ENCODE measurements around the gene RIC3.

Gene RIC3

DNA sequence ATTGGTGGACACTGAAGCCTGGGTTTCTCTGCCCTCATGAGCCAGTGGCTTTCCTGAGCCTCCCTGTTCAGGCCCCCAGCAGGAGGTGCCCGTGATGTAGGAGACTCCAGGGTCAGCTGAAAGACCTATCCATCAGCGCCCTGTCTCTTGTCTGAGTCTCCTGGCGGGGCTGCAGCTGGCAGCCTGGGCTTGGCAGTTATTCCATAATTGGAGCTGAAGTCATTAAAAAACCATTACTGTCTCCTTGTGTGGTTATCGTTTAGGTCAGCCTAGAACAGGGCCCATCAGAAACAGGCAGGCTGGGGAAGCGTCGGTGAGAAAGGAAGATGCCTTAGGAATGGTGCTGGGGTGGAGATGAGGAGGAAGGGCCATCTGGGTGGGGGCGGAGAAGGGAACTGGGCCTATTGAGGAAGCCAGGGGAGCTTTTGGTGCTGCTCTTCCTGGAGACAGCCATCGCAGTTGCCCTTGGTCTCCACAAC, 82.8 kb downstream of the RIC3 start:
- peak; percentile 62 to 91 for DNase-seq

DNA sequence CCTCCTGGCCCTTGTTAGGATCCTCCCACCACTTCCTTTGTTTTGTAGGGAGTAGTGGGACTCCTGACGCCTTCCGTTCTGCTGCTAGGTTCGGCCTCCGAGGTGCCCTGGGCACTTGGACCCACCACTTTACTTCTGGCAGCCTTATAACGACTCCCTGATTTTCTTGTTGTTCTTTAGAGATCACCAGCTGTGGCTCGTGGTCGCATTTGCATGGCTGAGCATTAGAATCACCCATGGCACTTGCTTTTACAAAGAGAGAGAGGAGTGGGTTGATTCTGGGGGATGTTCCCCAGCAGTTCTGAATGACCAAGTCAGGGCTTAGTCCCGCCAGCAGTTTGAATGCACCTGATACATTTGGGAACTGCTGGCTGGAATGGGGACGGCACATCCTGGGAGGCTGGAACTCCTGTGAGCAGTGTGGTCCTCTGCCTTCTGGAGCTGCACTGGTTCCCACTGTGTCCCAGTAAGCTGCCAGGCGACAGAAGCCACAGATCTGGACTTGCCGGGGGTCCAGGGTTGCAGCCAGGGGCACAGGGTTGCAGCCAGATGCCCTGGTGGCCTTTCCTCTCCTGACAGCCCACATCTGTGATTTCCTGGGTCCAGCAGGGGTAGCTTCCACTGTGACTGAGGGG, 83.7 kb downstream of the RIC3 start:
- DNase-seq: no peak

- DNase-seq: no peak
Measured at GRCh38 chr11:8084352-8084751, 84.5 kb downstream of the RIC3 start.

DNA sequence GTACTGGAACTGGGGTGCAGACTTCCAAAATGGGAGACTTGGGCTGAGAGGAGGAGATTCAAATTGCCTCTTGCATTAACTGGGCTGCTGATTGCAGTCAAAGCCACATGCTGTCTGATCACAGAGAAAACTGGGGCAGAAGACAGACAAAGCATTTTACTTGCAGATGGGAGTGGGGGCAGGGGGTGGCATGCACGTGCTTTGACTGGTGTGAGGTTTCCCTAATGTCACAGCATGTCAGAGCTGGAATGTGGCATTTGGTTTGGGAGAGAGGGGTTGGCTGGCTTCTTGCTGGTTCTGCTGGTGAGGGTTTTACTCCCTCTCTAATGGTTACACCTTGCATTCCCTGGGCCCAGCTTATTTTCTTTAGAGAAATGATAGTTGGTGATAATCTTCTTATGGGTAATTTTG, 84.9 kb downstream of the RIC3 start:
- no peak for DNase-seq

DNA sequence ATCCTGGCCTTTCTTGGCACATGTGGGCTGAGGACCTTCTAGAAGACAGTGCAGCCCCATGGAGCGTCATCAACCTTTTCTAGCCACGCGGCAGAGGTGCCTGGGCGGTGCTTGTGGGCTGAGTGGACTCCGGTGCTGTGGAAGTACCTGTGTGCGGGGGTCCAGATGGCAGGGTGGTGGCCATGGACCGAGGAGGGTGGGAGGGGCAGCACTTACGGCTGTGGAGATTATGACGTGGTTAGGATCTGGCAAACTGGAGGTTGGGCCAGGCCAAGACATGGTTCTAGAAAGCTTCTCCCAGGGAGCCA, 85.8 kb downstream of the RIC3 start:
- no peak for DNase-seq

DNA sequence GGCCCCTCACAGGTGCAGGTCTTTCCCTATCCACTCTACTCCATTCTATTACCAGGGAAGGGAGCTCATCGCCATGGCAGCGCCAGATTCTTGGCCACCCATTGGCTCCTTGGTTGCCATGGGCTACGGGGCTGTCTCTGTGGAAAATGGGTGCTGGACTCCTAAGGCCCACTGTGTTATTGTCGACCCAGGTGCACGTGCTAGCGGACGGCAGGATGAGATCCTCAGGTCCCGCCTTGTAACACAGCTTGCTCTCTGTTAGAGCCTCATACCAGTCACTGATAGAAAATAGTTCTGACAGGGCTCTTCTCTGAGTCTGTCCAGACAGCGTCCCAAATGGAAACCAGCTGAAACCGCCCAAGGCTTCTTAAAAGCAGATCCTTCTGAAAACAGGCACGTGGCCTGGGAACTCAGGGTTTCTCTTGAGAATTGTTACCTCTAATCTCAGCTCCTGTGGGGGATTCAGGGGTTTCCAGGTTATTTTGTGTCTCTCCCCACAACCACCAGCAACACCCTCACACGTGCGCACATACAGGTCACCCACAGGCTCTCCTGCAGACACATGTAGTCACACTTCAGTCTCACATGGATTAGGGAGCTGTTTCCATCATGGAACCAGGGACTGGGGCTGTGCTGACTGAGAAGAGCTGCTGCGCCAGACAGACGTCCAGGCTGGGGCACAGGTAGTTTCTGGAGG, 86.3 kb downstream of the RIC3 start:
- DNase-seq: peak in 1 of 2 experiments; percentile 35

DNA sequence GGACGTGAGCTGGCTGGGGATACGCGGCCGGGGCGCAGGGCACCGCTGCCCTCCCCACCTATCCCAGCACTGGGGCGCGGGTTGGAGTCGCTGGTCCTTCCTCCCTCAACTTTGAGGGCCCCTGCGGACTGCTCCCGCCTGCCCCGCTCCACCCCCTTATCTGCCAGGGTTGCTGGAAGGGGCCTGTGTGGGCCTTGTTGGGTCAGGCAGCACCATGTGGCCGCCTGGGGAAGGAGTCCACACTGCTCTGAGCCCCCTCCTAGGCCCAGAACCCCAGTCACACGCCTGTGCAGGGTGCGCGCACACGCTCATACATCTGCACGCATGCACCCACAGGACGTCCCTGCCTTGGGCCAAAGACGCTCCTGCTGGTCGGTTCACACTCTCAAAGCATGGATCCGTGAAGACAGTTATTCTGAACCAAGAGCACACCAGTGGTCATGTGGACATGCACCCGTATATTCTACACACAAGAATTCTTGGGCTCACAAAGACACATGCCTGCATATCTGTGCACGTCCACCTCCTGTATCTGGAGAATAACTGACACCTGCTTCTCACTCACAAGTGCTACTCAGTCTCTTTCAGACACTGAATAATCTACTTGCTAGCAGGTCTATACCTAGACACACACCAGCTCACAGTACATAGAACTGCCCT, 87.1 kb downstream of the RIC3 start:
- DNase-seq: no peak

- DNase-seq: peak in 1 of 2 experiments; percentile 41
Measured at GRCh38 chr11:8080674-8081590, 87.9 kb downstream of the RIC3 start, which contains the start of gene TUB. TSS of gene TUB (plus strand) at chr11:8081211. CDS start at chr11:8081511, 300 bp downstream.

- DNase-seq: no peak
Measured at GRCh38 chr11:8080069-8080670, 88.7 kb downstream of the RIC3 start.

- no peak for DNase-seq
Measured at GRCh38 chr11:8079111-8079675, 89.6 kb downstream of the RIC3 start.

DNA sequence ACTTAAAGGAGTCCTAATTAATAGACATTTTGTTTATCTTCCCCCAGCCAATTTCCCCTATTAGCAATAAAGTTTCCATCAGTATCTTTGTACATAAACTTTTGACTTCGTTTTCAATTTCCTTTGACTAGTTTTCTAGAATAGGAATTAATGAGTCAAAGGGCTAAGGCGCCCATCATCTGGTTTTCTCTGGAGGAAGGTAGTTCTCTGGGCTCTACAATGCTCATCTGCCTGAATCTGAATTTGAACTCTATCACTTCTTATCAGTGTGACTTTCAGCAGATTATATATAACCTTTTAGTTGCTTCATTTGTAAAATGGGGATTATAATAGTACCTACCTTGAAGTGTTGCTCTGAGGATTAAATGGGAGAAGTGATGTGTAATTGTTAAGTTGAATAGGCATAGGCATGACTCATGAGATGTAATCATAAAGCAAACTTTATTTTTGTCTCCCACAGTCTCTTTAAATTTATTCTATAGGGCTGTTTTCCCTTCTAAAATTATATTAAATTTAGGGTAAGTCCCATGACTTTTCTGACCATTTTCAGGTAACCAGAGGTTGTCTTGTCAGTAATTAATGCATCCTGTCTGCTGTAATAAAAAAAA, 93.6 kb downstream of the RIC3 start:
- no peak for DNase-seq

DNA sequence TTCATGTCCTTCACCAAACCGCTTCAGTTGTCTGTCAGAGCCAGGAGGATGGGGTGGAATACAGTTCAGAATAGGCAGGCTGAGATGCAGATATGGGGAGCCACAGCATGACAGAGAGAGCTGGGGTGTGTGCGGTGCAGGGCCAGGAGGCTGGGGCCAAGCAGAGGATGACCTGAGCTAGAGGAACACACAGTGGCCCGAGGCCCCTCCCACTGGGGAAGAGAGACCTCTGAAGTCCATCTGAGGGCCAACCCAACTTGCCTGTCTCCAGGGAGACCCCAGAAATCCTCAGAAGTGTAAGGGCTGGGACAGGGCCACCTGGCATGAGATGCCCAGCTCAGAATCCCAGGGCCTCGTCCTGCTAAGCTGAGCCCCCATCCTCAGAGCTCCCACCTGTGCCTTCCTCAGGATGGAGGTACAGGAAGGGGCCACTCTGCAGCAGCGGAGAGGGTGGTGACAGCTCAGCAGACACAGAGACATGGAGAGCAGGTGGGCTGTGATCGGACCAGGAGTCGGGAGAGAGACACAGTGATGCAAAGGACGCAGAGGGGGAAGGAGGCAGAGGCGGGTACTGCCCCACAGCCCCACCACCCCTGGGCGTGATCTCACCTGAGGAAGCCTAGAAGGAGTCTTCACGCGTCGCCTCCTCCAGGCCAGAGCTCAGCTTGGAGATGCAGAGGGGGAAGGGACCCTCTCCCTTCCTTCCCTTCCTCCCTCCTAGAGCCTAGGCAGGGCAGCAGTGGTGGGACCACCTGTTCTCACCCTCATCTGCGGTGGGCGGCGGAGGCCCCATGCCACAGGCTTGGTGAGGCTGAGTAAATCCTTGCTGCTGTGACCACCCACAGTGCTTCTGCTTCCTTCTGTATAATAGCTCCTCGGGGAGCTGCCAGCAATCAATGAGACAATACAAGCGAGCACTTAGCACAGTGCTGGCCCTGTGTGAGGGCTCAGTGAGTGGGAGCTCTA, 96.9 kb downstream of the RIC3 start:
- DNase-seq: peak in 1 of 2 experiments; percentile 19

DNA sequence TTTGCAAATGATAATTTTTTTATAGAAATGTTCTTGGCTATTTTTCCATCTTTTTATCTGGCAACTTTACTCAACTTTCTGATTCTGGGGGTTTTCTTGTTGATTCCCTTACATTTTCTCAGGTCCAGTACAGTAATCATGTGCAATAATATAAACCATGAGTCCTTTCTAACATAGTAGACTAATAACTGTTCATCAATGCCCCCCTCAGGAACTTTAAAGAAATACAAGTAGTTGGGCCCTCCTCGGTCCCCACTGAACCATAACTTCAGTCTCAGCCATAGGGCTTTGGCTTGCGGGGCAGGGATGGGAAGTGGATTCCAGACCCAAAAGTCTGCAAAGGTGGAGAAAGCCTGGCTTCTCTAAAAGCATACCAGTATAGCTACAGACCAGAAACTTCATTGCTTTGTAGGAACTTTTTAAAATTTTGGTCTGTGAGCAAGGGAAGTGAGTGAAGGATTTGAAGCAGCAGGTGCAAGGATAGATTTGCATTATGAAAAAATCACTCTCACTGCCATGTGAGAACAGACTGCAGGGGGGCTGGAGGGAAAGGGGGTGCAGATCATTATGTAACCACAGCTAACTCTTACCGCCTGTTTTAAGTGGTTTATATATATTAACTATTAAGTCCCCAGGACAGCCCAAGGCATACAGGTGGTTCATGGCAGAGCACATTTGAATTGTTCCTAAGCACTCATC, 98.3 kb downstream of the RIC3 start:
- no peak for DNase-seq

DNA sequence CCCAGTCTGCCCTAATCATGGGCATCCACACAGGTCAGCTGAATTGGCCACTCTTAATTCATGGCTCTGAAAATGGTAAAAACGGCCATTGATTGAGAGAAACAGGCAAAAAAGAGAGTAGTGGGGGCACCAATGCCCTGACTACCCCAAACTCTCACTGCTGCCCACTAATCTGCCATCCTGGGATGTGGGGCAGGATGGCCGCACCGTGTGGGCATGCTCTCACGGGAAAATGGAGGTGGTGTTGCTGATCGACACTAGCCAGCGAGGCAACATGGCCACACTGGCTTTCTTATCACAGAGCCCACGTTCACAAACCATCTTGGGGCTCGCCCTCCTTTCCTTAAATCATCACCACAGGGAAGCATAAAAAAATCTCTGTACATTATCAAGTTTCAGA, 99.1 kb downstream of the RIC3 start:
- no peak for DNase-seq

GRCh38 chr11:8068605-8069221, 100.1 kb downstream of the RIC3 start:
- DNase-seq: peak in 1 of 2 experiments; percentile 16

DNA sequence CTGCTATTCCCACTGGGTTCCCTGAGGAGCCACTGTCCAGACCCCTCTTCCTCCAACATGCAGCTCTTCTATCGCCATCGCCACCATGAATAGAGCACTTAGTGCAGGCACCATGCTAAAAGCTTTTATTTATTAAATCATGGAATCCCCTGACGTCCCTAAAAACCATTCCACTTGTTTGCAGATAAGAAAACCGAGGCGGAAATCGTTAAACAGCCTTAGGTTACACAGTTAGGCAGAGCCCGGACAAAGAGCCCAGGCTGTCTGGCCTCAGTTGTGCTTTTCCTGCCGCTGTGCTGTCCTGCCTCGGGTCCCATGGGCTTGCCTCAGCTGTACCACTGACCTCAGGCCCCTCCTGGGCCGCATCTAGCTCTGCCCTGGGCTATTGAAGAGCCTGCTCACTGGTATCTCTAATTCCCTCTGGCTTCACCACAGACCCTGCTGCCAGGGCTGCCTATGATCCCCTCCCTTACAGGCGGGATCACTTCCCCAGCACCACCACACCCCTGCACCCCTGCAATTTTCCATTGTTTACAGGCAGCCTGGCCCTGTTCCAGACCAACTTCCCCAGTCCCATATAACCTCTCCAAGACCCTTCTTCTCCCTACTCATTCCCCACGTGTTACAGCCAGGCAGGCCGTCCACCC, 100.8 kb downstream of the RIC3 start:
- no peak for DNase-seq

GRCh38 chr11:8067567-8067928, 101.3 kb downstream of the RIC3 start:
- no peak for DNase-seq

DNA sequence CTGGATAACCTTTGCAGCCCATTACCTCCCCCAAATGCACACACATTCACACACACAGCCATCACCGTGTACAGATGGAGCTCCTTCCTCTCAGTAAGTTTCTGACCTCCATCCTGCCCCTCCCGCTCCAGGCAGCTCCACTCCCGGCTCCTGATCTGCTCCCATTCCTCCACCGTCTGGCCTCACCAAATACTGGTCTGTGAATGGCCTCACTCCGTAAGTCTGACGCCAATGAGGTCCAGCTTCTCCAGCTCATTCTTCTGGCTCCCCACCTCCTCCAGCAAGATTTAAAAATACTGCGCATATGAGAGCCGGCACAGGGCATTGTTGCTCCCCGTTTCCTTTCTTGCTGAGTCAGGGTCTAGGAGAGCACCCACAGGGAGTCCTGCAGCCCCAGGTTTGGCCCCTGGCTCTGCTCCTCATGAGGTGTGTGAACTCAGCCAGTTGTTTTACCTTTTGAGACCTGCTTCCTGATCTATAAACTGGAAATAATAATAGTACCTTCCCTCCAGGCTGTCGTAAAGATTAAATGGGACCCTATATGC, 101.8 kb downstream of the RIC3 start:
- DNase-seq: no peak
